ENCODE results near the gene PTCD2. TPM values are rescaled to one million over a fixed set of nuclear protein-coding genes. Genes with fewer than 3 reads are reported as not detected.

PTCD2 gene
- total RNA-seq, 1 donor = 11.7 TPM

GRCh38 chr5:72407078-72407477, 86.9 kb downstream of the PTCD2 start:
- no peak for TF ChIP-seq CTCF (IDR thresholded peaks at IDR 0.05; ENCODE audit: insufficient read depth, low read depth, low read length)
- H3K4me3 ChIP-seq (ENCODE audit: low read depth, low read length) = no peak overlapping the region
- DNase-seq (ENCODE audit: low read depth) = no peak

GRCh38 chr5:72407541-72407940, 87.4 kb downstream of the PTCD2 start:
- DNase-seq (ENCODE audit: low read depth) = peak; percentile 31
- no peak for TF ChIP-seq CTCF (IDR thresholded peaks at IDR 0.05; ENCODE audit: insufficient read depth, low read depth, low read length)
- H3K4me3 ChIP-seq (ENCODE audit: low read depth, low read length) = no peak overlapping the region

- no peak for TF ChIP-seq CTCF (IDR thresholded peaks at IDR 0.05; ENCODE audit: insufficient read depth, low read depth, low read length)
- no peak for DNase-seq (ENCODE audit: low read depth)
- H3K4me3 ChIP-seq (ENCODE audit: low read depth, low read length) = no peak overlapping the region
These were observed 88.0 kb downstream of the PTCD2 start for GRCh38 chr5:72408127-72408526.

- H3K4me3 ChIP-seq (ENCODE audit: low read depth, low read length) = no peak overlapping the region
- peak; percentile 83 for DNase-seq (ENCODE audit: low read depth)
- TF ChIP-seq CTCF (IDR thresholded peaks at IDR 0.05; ENCODE audit: insufficient read depth, low read depth, low read length) = no peak
These were observed 88.4 kb downstream of the PTCD2 start for GRCh38 chr5:72408603-72409002.

- H3K4me3 ChIP-seq (ENCODE audit: low read depth, low read length) = no peak overlapping the region
- peak; percentile 48 for DNase-seq (ENCODE audit: low read depth)
- TF ChIP-seq CTCF (IDR thresholded peaks at IDR 0.05; ENCODE audit: insufficient read depth, low read depth, low read length) = no peak
These were observed 90.6 kb downstream of the PTCD2 start for GRCh38 chr5:72410688-72411295.

- TF ChIP-seq CTCF (IDR thresholded peaks at IDR 0.05; ENCODE audit: insufficient read depth, low read depth, low read length) = peak; percentile 38
- no peak overlapping the region for H3K4me3 ChIP-seq (ENCODE audit: low read depth, low read length)
- DNase-seq (ENCODE audit: low read depth) = no peak
These were observed 92.3 kb downstream of the PTCD2 start for GRCh38 chr5:72412283-72413055.

Measured in fibroblast of villous mesenchyme (primary cell).